Vagina (tissue), 2 donors: ENCODE data around the gene SYNRG. TPM values are rescaled to one million over a fixed set of nuclear protein-coding genes. Genes with fewer than 3 reads are reported as not detected.
"Not testable (repeated sequence)": the region's sequence is repeated elsewhere in the genome, so short reads cannot be mapped to it uniquely, and the experiment has no call there.

Experiments
- DNase-seq, 2 donors: peaks; one replicate each; pipeline ENCODE4 v3.0.0-alpha.2; 2017; ENCODE audit errors: extremely low spot score in 2 of 2
- H3K27ac ChIP-seq: fragments of 200-600 bp; sonication (generic); one replicate; pipeline ENCODE4 v1.5.1; 2019
- H3K27me3 ChIP-seq: fragments of 200-600 bp; sonication (generic); one replicate; pipeline ENCODE4 v1.5.1; 2019
- H3K36me3 ChIP-seq, 2 donors: fragments of 200-600 bp; sonication (generic); one replicate each; pipeline ENCODE4 v1.5.1; 2017 to 2019
- H3K4me1 ChIP-seq: fragments of 200-600 bp; sonication (generic); one replicate; pipeline ENCODE4 v1.5.1; 2019
- H3K4me3 ChIP-seq, 2 donors: fragments of 200-600 bp; sonication (generic); 1 replicate in 1 of 2; 2 replicates in 1 of 2; pipeline ENCODE4 v1.5.1; 2016 to 2019
- H3K9me3 ChIP-seq: fragments of 200-600 bp; sonication (generic); one replicate; pipeline ENCODE4 v1.5.1; 2019
- POLR2A ChIP-seq, 2 donors: fragments of 450-650 bp; IDR thresholded peaks; one replicate each; pipeline ENCODE4 v1.6.1; 2017; ENCODE audit warnings: antibody characterized with exemption in 2 of 2, mild to moderate bottlenecking in 2 of 2, moderate library complexity in 2 of 2
- POLR2AphosphoS5 ChIP-seq, 2 donors: sonication (generic); formaldehyde crosslinking; IDR thresholded peaks; one replicate each; pipeline ENCODE4 v1.9.0; 2017; ENCODE audit warnings: antibody characterized with exemption in 2 of 2, mild to moderate bottlenecking in 2 of 2, low read depth in 1 of 2; ENCODE audit not compliant: insufficient read depth in 1 of 2
- intact Hi-C: fragments of 100-400 bp; cut with DNase I; formaldehyde crosslinking; loops from one replicate; pipeline ENCODE4 v1.15.1; 2023
- total RNA-seq: library from RNA; depleted of rRNA; stranded (reverse); fragments of >200 nt; gene quantifications from one replicate; pipeline ENCODE4 v1.2.3, GENCODE V29; 2016
- TF ChIP-seq, protein P1 (sequence below), 3 experiments: fragments of 450-650 bp in 2 of 3; fragments of 200-600 bp in 1 of 3; sonication (generic) in 1 of 3; IDR thresholded peaks; one replicate each; pipeline ENCODE4 v1.5.1; 2017 to 2019; ENCODE audit warnings: antibody characterized with exemption in 3 of 3, mild to moderate bottlenecking in 2 of 3, moderate library complexity in 2 of 3

SYNRG gene
- total RNA-seq, 1 donor from 2014 or later, result 42.2 TPM

GRCh38 chr17:37516127-37516571 is 93.1 kb downstream of the SYNRG start:
- Histone ChIP-seq H3K4me1 (no peaks in the 10 kb centered on the region), H3K4me3 (no peak overlapping the region), H3K27ac (no peak overlapping the region), H3K36me3 (peaks cover 0 to 45% of the 10 kb centered on the region in 2 donors), H3K27me3 (no peaks in the 10 kb centered on the region), H3K9me3 (no peaks in the 10 kb centered on the region)
- intact Hi-C loops, result no loop called here
- no peak for TF ChIP-seq POLR2A (IDR thresholded peaks at IDR 0.05)
- no peak for TF ChIP-seq POLR2AphosphoS5 (IDR thresholded peaks at IDR 0.05; ENCODE audit: insufficient read depth in 1 of 2, low read depth in 1 of 2)
- TF ChIP-seq, protein P1, sequence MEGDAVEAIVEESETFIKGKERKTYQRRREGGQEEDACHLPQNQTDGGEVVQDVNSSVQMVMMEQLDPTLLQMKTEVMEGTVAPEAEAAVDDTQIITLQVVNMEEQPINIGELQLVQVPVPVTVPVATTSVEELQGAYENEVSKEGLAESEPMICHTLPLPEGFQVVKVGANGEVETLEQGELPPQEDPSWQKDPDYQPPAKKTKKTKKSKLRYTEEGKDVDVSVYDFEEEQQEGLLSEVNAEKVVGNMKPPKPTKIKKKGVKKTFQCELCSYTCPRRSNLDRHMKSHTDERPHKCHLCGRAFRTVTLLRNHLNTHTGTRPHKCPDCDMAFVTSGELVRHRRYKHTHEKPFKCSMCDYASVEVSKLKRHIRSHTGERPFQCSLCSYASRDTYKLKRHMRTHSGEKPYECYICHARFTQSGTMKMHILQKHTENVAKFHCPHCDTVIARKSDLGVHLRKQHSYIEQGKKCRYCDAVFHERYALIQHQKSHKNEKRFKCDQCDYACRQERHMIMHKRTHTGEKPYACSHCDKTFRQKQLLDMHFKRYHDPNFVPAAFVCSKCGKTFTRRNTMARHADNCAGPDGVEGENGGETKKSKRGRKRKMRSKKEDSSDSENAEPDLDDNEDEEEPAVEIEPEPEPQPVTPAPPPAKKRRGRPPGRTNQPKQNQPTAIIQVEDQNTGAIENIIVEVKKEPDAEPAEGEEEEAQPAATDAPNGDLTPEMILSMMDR (IDR thresholded peaks at IDR 0.05), result no peak
- DNase-seq, result no peak

GRCh38 chr17:37513711-37514110 is 95.5 kb downstream of the SYNRG start:
- H3K4me1 ChIP-seq, result no peaks in the 10 kb centered on the region
- no peak overlapping the region for H3K4me3 ChIP-seq
- TF ChIP-seq POLR2AphosphoS5 (IDR thresholded peaks at IDR 0.05; ENCODE audit: insufficient read depth in 1 of 2, low read depth in 1 of 2) (no peak), POLR2A (IDR thresholded peaks at IDR 0.05) (no peak)
- TF ChIP-seq, protein P1 (IDR thresholded peaks at IDR 0.05), result no peak
- no peak for DNase-seq
- H3K9me3 ChIP-seq, result no peaks in the 10 kb centered on the region
- no peak overlapping the region for H3K27ac ChIP-seq
- intact Hi-C loops, result no loop called here
- peaks cover 0 to 38% of the 10 kb centered on the region in 2 donors for H3K36me3 ChIP-seq
- no peaks in the 10 kb centered on the region for H3K27me3 ChIP-seq

DNA sequence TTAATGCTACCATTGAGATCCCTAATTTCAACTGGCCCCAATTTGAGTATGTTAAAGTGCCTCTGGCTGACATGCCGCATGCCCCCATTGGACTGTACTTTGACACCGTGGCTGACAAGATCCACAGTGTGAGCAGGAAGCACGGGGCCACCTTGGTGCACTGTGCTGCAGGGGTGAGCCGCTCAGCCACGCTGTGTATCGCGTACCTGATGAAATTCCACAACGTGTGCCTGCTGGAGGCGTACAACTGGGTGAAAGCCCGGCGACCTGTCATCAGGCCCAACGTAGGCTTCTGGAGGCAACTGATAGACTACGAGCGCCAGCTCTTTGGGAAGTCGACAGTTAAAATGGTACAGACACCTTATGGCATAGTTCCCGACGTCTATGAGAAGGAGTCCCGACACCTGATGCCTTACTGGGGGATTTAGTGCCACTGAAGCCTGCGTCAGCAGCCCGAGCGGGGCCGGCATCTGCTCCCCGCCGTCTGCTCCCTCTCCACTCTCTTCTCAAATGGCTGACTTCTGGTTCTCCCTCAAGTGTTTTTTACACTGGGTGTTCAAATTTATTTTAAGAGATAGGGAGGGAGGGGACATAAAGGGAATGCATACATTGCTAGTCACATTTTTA is 96.7 kb downstream of the SYNRG start:
- no peaks in the 10 kb centered on the region for H3K27me3 ChIP-seq
- DNase-seq, result no peak
- H3K9me3 ChIP-seq, result no peaks in the 10 kb centered on the region
- intact Hi-C loops, result no loop called here
- H3K4me3 ChIP-seq, result no peak overlapping the region
- no peaks in the 10 kb centered on the region for H3K4me1 ChIP-seq
- TF ChIP-seq, protein P1 (IDR thresholded peaks at IDR 0.05), result no peak
- TF ChIP-seq POLR2A (IDR thresholded peaks at IDR 0.05), result no peak
- no peak for TF ChIP-seq POLR2AphosphoS5 (IDR thresholded peaks at IDR 0.05; ENCODE audit: insufficient read depth in 1 of 2, low read depth in 1 of 2)
- peaks cover 0 to 27% of the 10 kb centered on the region in 2 donors for H3K36me3 ChIP-seq
- no peak overlapping the region for H3K27ac ChIP-seq

- H3K27me3 ChIP-seq, DNase-seq, H3K27ac ChIP-seq, H3K4me1 ChIP-seq, H3K9me3 ChIP-seq, H3K4me3 ChIP-seq, intact Hi-C loops: not testable (repeated sequence)
- peaks cover 0 to 18% of the 10 kb centered on the region in 2 donors for H3K36me3 ChIP-seq
Observed at GRCh38 chr17:37511642-37512041, 97.6 kb downstream of the SYNRG start.

DNA sequence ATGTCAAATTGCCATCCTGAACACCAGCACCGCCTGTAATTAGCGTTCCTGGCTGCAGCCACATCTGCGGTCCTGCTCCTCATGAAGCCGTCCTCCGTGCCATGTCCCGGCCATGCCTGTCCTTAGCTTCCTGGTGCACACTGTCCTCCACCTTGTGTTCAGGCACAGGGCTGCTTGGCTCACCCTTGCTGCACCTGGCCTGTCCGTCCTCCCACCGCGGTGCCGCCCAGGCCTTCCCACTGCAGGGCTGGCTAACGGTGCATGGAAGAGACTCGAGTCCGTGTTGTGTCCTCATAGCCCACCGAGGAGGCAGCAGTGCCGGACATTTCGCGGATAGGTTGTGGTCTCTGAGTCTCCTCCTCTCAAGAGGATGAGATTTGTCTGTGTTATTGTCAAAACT is 99.2 kb downstream of the SYNRG start:
- no peaks in the 10 kb centered on the region for H3K9me3 ChIP-seq
- TF ChIP-seq POLR2A (IDR thresholded peaks at IDR 0.05), result no peak
- TF ChIP-seq, protein P1 (IDR thresholded peaks at IDR 0.05), result no peak
- TF ChIP-seq POLR2AphosphoS5 (IDR thresholded peaks at IDR 0.05; ENCODE audit: insufficient read depth in 1 of 2, low read depth in 1 of 2), result no peak
- no peak for DNase-seq
- H3K27ac ChIP-seq, result no peak overlapping the region
- no peaks in the 10 kb centered on the region for H3K27me3 ChIP-seq
- no peak overlapping the region for H3K4me3 ChIP-seq
- intact Hi-C loops, result no loop called here
- peaks cover 0 to 15% of the 10 kb centered on the region in 2 donors for H3K36me3 ChIP-seq
- H3K4me1 ChIP-seq, result peaks cover 10% of the 10 kb centered on the region
